Cardiac fibroblast (primary cell): Measurements from ENCODE around the gene BCR.

ENCODE experiments used
- DNase-seq, 2 donors: peaks; one replicate each; pipeline versions ENCODE4 v3.0.0 to v3.0.0-alpha.2; 2010; ENCODE audit warnings: low read depth in 2 of 2
- H3K4me3 ChIP-seq, 2 donors: replicated peaks in 1 of 2; 1 replicate in 1 of 2; 2 replicates in 1 of 2; pipeline ENCODE4 v1.5.1; 2011; ENCODE audit warnings: low read depth in 2 of 2, low read length in 2 of 2, mild to moderate bottlenecking in 2 of 2, moderate library complexity in 1 of 2
- CTCF ChIP-seq: IDR thresholded peaks from one replicate; pipeline ENCODE4 v1.5.1; 2011; ENCODE audit warnings: low read depth, mild to moderate bottlenecking, low read length, inconsistent platforms

The BCR gene

GRCh38 chr22:23251445-23252093 is 71.3 kb downstream of the BCR start:
- TF ChIP-seq CTCF = no peak
- peak in 1 of 2 donors; percentile 50 for DNase-seq
- H3K4me3 ChIP-seq = no peak overlapping the region

DNA sequence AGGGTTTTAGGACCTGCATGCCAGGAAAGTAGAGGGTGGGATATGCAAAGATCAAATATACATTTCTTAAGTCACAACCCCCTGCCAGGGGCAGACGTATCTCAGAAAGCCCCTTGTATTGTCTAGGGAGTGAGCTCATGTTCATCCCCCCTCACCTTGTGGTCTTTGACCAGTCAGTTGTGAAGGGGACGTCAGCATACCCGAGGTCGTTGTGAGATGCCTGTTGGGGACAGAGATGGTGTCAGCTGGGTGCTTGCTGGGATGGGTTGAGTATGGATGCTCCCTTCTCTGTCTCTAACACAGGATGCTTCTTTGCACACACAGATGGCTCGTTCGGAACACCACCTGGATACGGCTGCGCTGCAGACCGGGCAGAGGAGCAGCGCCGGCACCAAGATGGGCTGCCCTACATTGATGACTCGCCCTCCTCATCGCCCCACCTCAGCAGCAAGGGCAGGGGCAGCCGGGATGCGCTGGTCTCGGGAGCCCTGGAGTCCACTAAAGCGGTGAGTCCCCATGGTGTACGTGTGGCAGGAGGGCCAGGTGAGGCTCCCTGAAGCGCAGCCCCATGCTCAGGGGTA is 73.3 kb downstream of the BCR start:
- DNase-seq = no peak
- H3K4me3 ChIP-seq = no peak overlapping the region
- TF ChIP-seq CTCF = no peak

DNA sequence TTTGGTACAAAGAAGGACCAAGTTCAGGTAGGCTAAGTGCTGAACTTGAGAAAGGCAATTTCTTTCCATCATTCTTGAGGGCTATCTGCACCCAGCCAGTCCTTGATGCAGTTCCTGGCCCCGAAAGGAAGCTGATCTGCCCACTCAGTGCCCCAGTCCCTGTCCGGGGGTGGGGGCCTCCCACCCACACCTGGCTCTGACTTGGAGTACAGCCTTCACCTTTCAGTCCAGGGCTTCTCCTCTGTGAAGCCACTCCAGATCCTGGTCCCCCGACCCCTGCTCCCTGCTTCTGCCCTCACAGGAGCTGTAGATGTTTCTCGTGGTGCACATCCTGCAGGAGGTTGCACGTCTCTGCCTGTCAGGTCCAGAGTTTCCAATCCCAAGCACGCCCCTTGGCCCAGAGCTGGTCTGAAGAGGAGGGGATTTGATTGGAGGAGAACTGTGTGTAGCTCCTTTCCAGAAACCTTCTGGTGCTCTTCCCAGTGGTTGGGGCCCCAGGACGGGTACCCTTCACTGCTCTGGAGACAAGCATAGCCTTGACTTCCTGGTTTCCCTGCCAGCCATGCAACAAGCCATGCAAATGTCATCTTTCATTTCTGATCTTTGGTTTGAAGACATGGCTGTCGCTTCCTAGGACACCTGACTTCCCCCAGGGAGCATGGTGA is 75.3 kb downstream of the BCR start:
- no peak for TF ChIP-seq CTCF
- no peak for DNase-seq
- no peak overlapping the region for H3K4me3 ChIP-seq

- no peak for DNase-seq
- TF ChIP-seq CTCF = no peak
These were observed 76.0 kb downstream of the BCR start for GRCh38 chr22:23256171-23256932.

DNA sequence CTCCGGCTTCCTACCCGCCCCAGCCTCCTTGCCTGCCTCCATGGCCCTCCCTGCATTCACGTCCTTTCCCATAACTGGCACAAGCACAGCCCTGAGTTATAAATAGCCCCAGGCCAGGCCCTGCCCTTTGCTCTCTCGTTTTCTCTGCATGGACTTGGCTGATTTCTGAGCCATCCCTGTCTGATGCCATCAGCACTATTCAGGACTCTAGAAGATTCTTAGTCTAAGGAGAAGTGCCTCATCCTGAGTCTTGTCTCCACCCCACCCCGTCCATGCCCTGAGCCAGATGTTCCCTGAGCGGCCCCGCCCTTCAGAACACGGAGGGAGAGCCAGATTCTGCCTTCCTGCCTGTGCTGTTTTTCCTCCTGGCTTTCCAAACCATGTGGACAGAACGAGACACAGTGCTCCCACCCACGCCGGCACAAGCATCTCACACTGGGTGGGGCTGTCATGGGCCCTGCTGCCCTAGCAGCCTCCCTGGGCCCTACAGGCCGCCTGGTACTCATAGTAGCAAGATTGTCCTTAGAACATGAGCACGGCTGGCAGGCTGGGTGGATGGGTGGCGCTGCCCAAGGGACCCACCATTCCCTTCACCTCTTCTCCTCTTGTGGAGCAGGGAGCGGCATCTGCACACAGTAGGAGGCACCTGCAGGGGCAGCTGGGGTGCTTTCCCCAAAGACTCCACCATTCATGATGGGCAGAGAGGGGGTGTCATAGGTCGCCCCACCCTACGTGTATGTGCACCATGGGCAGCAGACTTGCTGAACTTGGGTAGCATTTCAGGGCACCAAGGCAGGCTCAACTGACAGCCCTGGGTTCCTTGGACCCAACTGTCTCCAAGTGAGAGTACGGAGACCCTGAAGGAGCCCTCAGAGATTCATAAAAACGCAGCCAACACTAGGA is 76.9 kb downstream of the BCR start:
- TF ChIP-seq CTCF = no peak
- peak; percentile 49 to 62 for DNase-seq
- no peak overlapping the region for H3K4me3 ChIP-seq

More at GRCh38 chr22:23256171-23256932, 76.0 kb downstream of the BCR start:
- H3K4me3 ChIP-seq = no peak overlapping the region
